ENCODE measurements around the gene DPM3. TPM values are rescaled to one million over a fixed set of nuclear protein-coding genes. Genes with fewer than 3 reads are reported as not detected.
"Not testable (repeated sequence)": the region's sequence is repeated elsewhere in the genome, so short reads cannot be mapped to it uniquely, and the experiment has no call there.

The DPM3 gene
- total and polyA plus RNA-seq, 2 experiments from 2014 or later: 102 to 105 TPM

- no peak for TF ChIP-seq CTCF (IDR thresholded peaks at IDR 0.05; ENCODE audit: low read depth, low read length)
- Histone ChIP-seq H3K9me3 (ENCODE audit: low read depth) (no peaks in the 10 kb centered on the region), H3K27ac (no peak overlapping the region), H3K4me1 (ENCODE audit: low read depth) (peaks cover 5% of the 10 kb centered on the region), H3K36me3 (peaks cover 3% of the 10 kb centered on the region), H3K4me3 (no peak overlapping the region), H3K27me3 (peaks cover 6% of the 10 kb centered on the region)
- no peak for DNase-seq (ENCODE audit: low read depth in 1 of 2, low spot score in 1 of 2)
Measured at GRCh38 chr1:155170101-155170785, 29.9 kb upstream of the DPM3 start.

GRCh38 chr1:155169541-155169940 lies 29.2 kb upstream of the DPM3 start:
- H3K27me3 ChIP-seq: peaks cover 5% of the 10 kb centered on the region
- H3K36me3 ChIP-seq: peaks cover 3% of the 10 kb centered on the region
- no peak for DNase-seq (ENCODE audit: low read depth in 1 of 2, low spot score in 1 of 2)
- no peak overlapping the region for H3K27ac ChIP-seq
- no peaks in the 10 kb centered on the region for H3K9me3 ChIP-seq (ENCODE audit: low read depth)
- no peak overlapping the region for H3K4me3 ChIP-seq
- H3K4me1 ChIP-seq (ENCODE audit: low read depth): peaks cover 5% of the 10 kb centered on the region
- TF ChIP-seq CTCF (IDR thresholded peaks at IDR 0.05; ENCODE audit: low read depth, low read length): no peak

- Histone ChIP-seq H3K27ac (no peak overlapping the region), H3K27me3 (no peaks in the 10 kb centered on the region), H3K36me3 (peaks cover 3% of the 10 kb centered on the region), H3K9me3 (ENCODE audit: low read depth) (no peaks in the 10 kb centered on the region), H3K4me3 (no peak overlapping the region), H3K4me1 (ENCODE audit: low read depth) (peaks cover 5% of the 10 kb centered on the region)
- DNase-seq (ENCODE audit: low read depth in 1 of 2, low spot score in 1 of 2): no peak
- TF ChIP-seq CTCF (IDR thresholded peaks at IDR 0.05; ENCODE audit: low read depth, low read length): no peak
Measured at GRCh38 chr1:155168456-155169210, 28.3 kb upstream of the DPM3 start.

- not testable (repeated sequence) for H3K27me3 ChIP-seq; H3K27ac ChIP-seq; H3K4me1 ChIP-seq (ENCODE audit: low read depth); DNase-seq (ENCODE audit: low read depth in 1 of 2, low spot score in 1 of 2); H3K36me3 ChIP-seq; H3K4me3 ChIP-seq; H3K9me3 ChIP-seq (ENCODE audit: low read depth)
Measured at GRCh38 chr1:155168105-155168445, 27.7 kb upstream of the DPM3 start.

- H3K27me3 ChIP-seq: no peaks in the 10 kb centered on the region
- H3K4me3 ChIP-seq: peak overlapping the region; percentile 7
- TF ChIP-seq CTCF (IDR thresholded peaks at IDR 0.05; ENCODE audit: low read depth, low read length): peak; percentile 92
- no peaks in the 10 kb centered on the region for H3K9me3 ChIP-seq (ENCODE audit: low read depth)
- DNase-seq (ENCODE audit: low read depth in 1 of 2, low spot score in 1 of 2): peak; percentile 92 to 95
- peaks cover 3% of the 10 kb centered on the region for H3K36me3 ChIP-seq
- H3K4me1 ChIP-seq (ENCODE audit: low read depth): peaks cover 5% of the 10 kb centered on the region
- H3K27ac ChIP-seq: no peak overlapping the region
Measured at GRCh38 chr1:155167166-155168104, 27.1 kb upstream of the DPM3 start.
